A673 (cell line): Measurements from ENCODE around the gene BBS5. TPM values are rescaled to one million over a fixed set of nuclear protein-coding genes. Genes with fewer than 3 reads are reported as not detected.

Experiments
- BruUV-seq: library from RNA; stranded (reverse); fragments of 400-500 nt; replicated peaks from 2 replicates; lab custom pipeline; 2021; lab: Mats Ljungman, UMichigan
- CTCF ChIA-PET: fragments of 300-600 bp; sonication (Branson Sonifier 250); formaldehyde crosslinking; loops from one replicate; lab custom pipeline; 2022; ENCODE audit warnings: antibody characterized with exemption; lab: Charles Lee
- POLR2A ChIA-PET: fragments of 300-600 bp; sonication (Branson Sonifier 250); formaldehyde crosslinking; loops from one replicate; lab custom pipeline; 2022; ENCODE audit warnings: antibody characterized with exemption; ENCODE audit not compliant: low non-redundant PET; lab: Charles Lee
- DNase-seq: peaks from one replicate; pipeline ENCODE4 v3.0.0-alpha.2; 2015; ENCODE audit warnings: low spot score
- H3K27ac ChIP-seq: fragments of 200-600 bp; sonication (generic); 2 replicates; pipeline ENCODE4 v1.5.1; 2016; ENCODE audit warnings: mixed run types, low read depth, mild to moderate bottlenecking, mixed read lengths, antibody characterized with exemption, low read length; ENCODE audit not compliant: poor library complexity, severe bottlenecking
- H3K27me3 ChIP-seq: fragments of 200-600 bp; sonication (generic); replicated peaks from 2 replicates; pipeline ENCODE4 v1.6.1; 2017; ENCODE audit warnings: mixed run types, low read depth, mild to moderate bottlenecking, mixed read lengths, antibody characterized with exemption, low read length; ENCODE audit not compliant: insufficient read depth, poor library complexity
- H3K36me3 ChIP-seq: fragments of 200-600 bp; sonication (generic); 2 replicates; pipeline ENCODE4 v1.6.1; 2016; ENCODE audit warnings: mixed run types, mild to moderate bottlenecking, mixed read lengths, antibody characterized with exemption, low read length; ENCODE audit not compliant: insufficient read depth, poor library complexity, severe bottlenecking
- H3K4me1 ChIP-seq: fragments of 200-600 bp; sonication (generic); 2 replicates; pipeline ENCODE4 v1.6.1; 2017; ENCODE audit warnings: mixed run types, mild to moderate bottlenecking, mixed read lengths, antibody characterized with exemption, low read length; ENCODE audit not compliant: insufficient read depth, poor library complexity, severe bottlenecking
- H3K4me3 ChIP-seq: fragments of 200-600 bp; sonication (generic); 2 replicates; pipeline ENCODE4 v1.5.1; 2016; ENCODE audit warnings: low read depth, mixed run types, mild to moderate bottlenecking, mixed read lengths, low read length; ENCODE audit not compliant: poor library complexity, severe bottlenecking
- H3K9me3 ChIP-seq: fragments of 200-600 bp; sonication (generic); 2 replicates; pipeline ENCODE4 v1.6.1; 2016; ENCODE audit warnings: mixed run types, low read depth, mild to moderate bottlenecking, mixed read lengths, antibody characterized with exemption, low read length; ENCODE audit not compliant: poor library complexity, severe bottlenecking
- EZH2 ChIP-seq: fragments of 200-600 bp; sonication (generic); IDR thresholded peaks from 2 replicates; pipeline ENCODE4 v1.6.1; 2017; ENCODE audit warnings: borderline replicate concordance, low read depth, mild to moderate bottlenecking, mixed read lengths, antibody characterized with exemption, low read length; ENCODE audit not compliant: poor library complexity, severe bottlenecking
- intact Hi-C: fragments of 100-400 bp; cut with micrococcal nuclease; formaldehyde crosslinking; loops from one replicate; pipeline ENCODE4 v1.10.0; 2022; ENCODE audit not compliant: unreplicated experiment
- total RNA-seq: library from RNA; stranded (reverse); gene quantifications from 2 replicates; pipeline ENCODE4 v1.2.3, GENCODE V29; 2021
- TF ChIP-seq, protein P1 (sequence below): fragments of 300-800, 200-600 bp; sonication (generic); conservative IDR thresholded peaks from 2 replicates; pipeline ENCODE4 v1.5.1; 2017; ENCODE audit warnings: low read depth, mild to moderate bottlenecking, antibody characterized with exemption, low read length, moderate library complexity, mixed read lengths

BBS5 gene
- total RNA-seq, 1 experiment from 2014 or later = 11.5 TPM

DNA sequence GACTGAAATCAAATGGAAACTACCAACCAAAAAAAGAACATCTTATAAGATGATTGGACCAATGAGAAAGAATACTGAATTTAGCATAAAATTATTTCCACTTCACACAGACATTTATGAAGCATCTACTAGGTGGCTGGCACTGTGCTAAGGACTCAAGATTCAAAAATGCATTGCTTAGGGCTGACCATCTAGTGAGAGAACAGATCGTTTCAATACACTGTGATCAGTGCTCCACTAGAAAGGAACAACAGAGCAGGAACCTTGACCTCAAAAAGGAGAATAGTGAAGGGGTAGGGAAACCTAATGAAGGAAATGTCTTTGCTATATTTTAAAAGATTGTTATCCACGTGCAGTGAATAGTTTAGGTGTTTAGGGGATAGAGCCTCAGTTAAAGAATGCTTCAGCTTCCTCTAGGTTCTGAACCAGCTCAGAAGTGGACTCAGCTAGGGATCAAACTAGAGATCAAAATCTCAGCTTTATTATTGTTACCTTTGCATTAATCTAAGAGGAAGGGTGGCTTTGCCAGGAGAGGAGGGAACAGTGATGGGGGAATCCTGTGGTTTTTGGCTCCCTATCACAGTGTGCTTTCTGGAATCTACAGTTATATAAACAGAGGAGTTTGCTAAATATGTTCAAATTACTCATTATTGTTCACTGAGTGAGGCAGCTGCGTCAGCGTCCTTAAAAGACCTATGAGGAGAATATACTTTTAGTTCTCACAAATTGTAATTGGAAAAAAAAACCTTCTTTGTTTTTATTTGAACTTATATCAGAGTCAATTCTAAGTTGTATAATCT is 16.2 kb upstream of the BBS5 start:
- H3K4me3 ChIP-seq = no peak overlapping the region
- no peaks in the 10 kb centered on the region for H3K4me1 ChIP-seq
- no peak for TF ChIP-seq EZH2
- TF ChIP-seq, protein P1, sequence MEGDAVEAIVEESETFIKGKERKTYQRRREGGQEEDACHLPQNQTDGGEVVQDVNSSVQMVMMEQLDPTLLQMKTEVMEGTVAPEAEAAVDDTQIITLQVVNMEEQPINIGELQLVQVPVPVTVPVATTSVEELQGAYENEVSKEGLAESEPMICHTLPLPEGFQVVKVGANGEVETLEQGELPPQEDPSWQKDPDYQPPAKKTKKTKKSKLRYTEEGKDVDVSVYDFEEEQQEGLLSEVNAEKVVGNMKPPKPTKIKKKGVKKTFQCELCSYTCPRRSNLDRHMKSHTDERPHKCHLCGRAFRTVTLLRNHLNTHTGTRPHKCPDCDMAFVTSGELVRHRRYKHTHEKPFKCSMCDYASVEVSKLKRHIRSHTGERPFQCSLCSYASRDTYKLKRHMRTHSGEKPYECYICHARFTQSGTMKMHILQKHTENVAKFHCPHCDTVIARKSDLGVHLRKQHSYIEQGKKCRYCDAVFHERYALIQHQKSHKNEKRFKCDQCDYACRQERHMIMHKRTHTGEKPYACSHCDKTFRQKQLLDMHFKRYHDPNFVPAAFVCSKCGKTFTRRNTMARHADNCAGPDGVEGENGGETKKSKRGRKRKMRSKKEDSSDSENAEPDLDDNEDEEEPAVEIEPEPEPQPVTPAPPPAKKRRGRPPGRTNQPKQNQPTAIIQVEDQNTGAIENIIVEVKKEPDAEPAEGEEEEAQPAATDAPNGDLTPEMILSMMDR = no peak
- no peaks in the 10 kb centered on the region for H3K36me3 ChIP-seq
- intact Hi-C loops = no loop called here
- no TSS peak for BruUV-seq
- POLR2A ChIA-PET = no interaction called here
- H3K9me3 ChIP-seq = no peaks in the 10 kb centered on the region
- no peaks in the 10 kb centered on the region for H3K27me3 ChIP-seq
- no peak for DNase-seq
- CTCF ChIA-PET = no interaction called here
- no peak overlapping the region for H3K27ac ChIP-seq

GRCh38 chr2:169464466-169464865 is 14.8 kb upstream of the BBS5 start:
- Histone ChIP-seq H3K4me1 (no peaks in the 10 kb centered on the region), H3K27ac (no peak overlapping the region), H3K4me3 (no peak overlapping the region), H3K36me3 (no peaks in the 10 kb centered on the region), H3K9me3 (no peaks in the 10 kb centered on the region), H3K27me3 (no peaks in the 10 kb centered on the region)
- TF ChIP-seq EZH2 = no peak
- TF ChIP-seq, protein P1 = no peak
- CTCF ChIA-PET = no interaction called here
- no peak for DNase-seq
- intact Hi-C loops = no loop called here
- no TSS peak for BruUV-seq
- POLR2A ChIA-PET = no interaction called here

DNA sequence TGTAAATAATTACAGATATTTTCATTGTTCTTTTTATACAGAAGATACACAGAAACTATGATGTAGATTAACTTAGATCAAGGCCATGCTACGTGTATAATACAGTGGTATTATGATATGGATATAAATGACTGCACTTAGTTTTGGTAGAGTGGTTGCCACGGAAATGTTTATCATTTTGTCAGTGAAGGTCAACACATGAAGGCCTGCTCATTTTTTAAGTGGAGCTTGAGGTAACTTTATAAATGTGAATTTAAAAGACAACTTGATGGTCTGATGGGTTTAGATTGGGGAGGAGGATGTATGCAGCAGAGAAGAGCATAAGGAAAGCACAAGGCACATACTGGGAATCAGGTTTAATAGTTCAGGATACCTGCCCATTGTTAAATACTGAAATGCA is 14.4 kb upstream of the BBS5 start:
- no peaks in the 10 kb centered on the region for H3K9me3 ChIP-seq
- DNase-seq = peak; percentile 29
- intact Hi-C loops = no loop called here
- ChIA-PET CTCF (no interaction called here), POLR2A (no interaction called here)
- no peak overlapping the region for H3K27ac ChIP-seq
- no peaks in the 10 kb centered on the region for H3K27me3 ChIP-seq
- no TSS peak for BruUV-seq
- TF ChIP-seq, protein P1 = no peak
- no peak for TF ChIP-seq EZH2
- no peaks in the 10 kb centered on the region for H3K36me3 ChIP-seq
- H3K4me1 ChIP-seq = no peaks in the 10 kb centered on the region
- H3K4me3 ChIP-seq = no peak overlapping the region
